SK-N-MC (cell line): ENCODE measurements around the gene GPR132.
A peak's percentile ranks its signal among the peaks of the same experiment; 100 is the strongest.

Source experiments
- DNase-seq: peaks from one replicate; pipeline ENCODE4 v3.0.0-alpha.2; 2011; ENCODE audit warnings: low read depth, low spot score
- H3K27ac ChIP-seq: fragments of 200-600 bp; sonication (generic); 2 replicates; pipeline ENCODE4 v1.5.1; 2016; ENCODE audit warnings: mixed run types
- H3K36me3 ChIP-seq: fragments of 200-600 bp; sonication (generic); 2 replicates; pipeline ENCODE4 v1.6.1; 2017; ENCODE audit warnings: antibody characterized with exemption, low read length, mixed read lengths; ENCODE audit not compliant: insufficient read depth
- H3K4me3 ChIP-seq: fragments of 200-600 bp; sonication (generic); 2 replicates; pipeline ENCODE4 v1.5.1; 2016
- H3K9ac ChIP-seq: fragments of 200-600 bp; sonication (generic); 2 replicates; pipeline ENCODE4 v1.8.0; 2017; ENCODE audit warnings: mixed run types, mixed read lengths; ENCODE audit not compliant: insufficient read length
- H3K9me3 ChIP-seq: fragments of 200-600 bp; sonication (generic); 2 replicates; pipeline ENCODE4 v1.6.1; 2017; ENCODE audit warnings: low read depth, mild to moderate bottlenecking, antibody characterized with exemption, low read length, moderate library complexity, mixed read lengths
- EZH2 ChIP-seq: fragments of 200-600 bp; sonication (generic); IDR thresholded peaks from one replicate; pipeline ENCODE4 v1.6.1; 2017; ENCODE audit warnings: antibody characterized with exemption
- FOXP2 ChIP-seq: optimal IDR thresholded peaks from 2 replicates; pipeline ENCODE3; 2011; ENCODE audit warnings: mild to moderate bottlenecking, moderate library complexity; ENCODE audit not compliant: insufficient read depth; ENCODE audit errors: extremely low read length, control extremely low read depth
- POLR2AphosphoS5 ChIP-seq: IDR thresholded peaks from 2 replicates; pipeline ENCODE4 v1.6.1; 2012; ENCODE audit warnings: mild to moderate bottlenecking, low read depth, low read length, borderline replicate concordance

The GPR132 gene

GRCh38 chr14:105015905-105016304 lies 49.3 kb downstream of the GPR132 start:
- H3K4me3 ChIP-seq, result no peak overlapping the region
- H3K27ac ChIP-seq, result no peak overlapping the region
- TF ChIP-seq POLR2AphosphoS5 (no peak), EZH2 (no peak), FOXP2 (no peak)
- no peaks in the 10 kb centered on the region for H3K9me3 ChIP-seq
- DNase-seq, result no peak
- peaks cover 46% of the 10 kb centered on the region for H3K36me3 ChIP-seq
- no peak overlapping the region for H3K9ac ChIP-seq

- H3K4me3 ChIP-seq, result no peak overlapping the region
- peaks cover 53% of the 10 kb centered on the region for H3K36me3 ChIP-seq
- TF ChIP-seq POLR2AphosphoS5 (no peak), EZH2 (no peak), FOXP2 (no peak)
- no peak for DNase-seq
- H3K27ac ChIP-seq, result no peak overlapping the region
- H3K9ac ChIP-seq, result peak overlapping the region; percentile 5
- no peaks in the 10 kb centered on the region for H3K9me3 ChIP-seq
These were observed 50.0 kb downstream of the GPR132 start for GRCh38 chr14:105015242-105015641.

- Histone ChIP-seq H3K4me3 (no peak overlapping the region), H3K9ac (peak overlapping the region; percentile 26), H3K36me3 (peaks cover 55% of the 10 kb centered on the region), H3K9me3 (no peaks in the 10 kb centered on the region), H3K27ac (peak overlapping the region; percentile 42; the same call in 1 of the 2 replicates)
- no peak for TF ChIP-seq FOXP2
- no peak for TF ChIP-seq POLR2AphosphoS5
- no peak for TF ChIP-seq EZH2
- DNase-seq, result no peak
These were observed 50.6 kb downstream of the GPR132 start for GRCh38 chr14:105014631-105015030.

GRCh38 chr14:105014032-105014431 lies 51.2 kb downstream of the GPR132 start:
- DNase-seq, result no peak
- Histone ChIP-seq H3K4me3 (no peak overlapping the region), H3K36me3 (peaks cover 55% of the 10 kb centered on the region), H3K9me3 (no peaks in the 10 kb centered on the region), H3K9ac (peak overlapping the region; percentile 26), H3K27ac (no peak overlapping the region)
- TF ChIP-seq FOXP2 (no peak), EZH2 (no peak), POLR2AphosphoS5 (no peak)

- no peak for TF ChIP-seq FOXP2
- no peak for TF ChIP-seq POLR2AphosphoS5
- no peak for TF ChIP-seq EZH2
- H3K36me3 ChIP-seq, result peaks cover 53% of the 10 kb centered on the region
- no peak overlapping the region for H3K4me3 ChIP-seq
- H3K27ac ChIP-seq, result no peak overlapping the region
- H3K9me3 ChIP-seq, result no peaks in the 10 kb centered on the region
- DNase-seq, result no peak
- no peak overlapping the region for H3K9ac ChIP-seq
These were observed 52.0 kb downstream of the GPR132 start for GRCh38 chr14:105013150-105013785.

GRCh38 chr14:105012171-105012985 lies 52.9 kb downstream of the GPR132 start:
- Histone ChIP-seq H3K9ac (no peak overlapping the region), H3K27ac (no peak overlapping the region), H3K4me3 (no peak overlapping the region), H3K9me3 (no peaks in the 10 kb centered on the region), H3K36me3 (peaks cover 50% of the 10 kb centered on the region)
- TF ChIP-seq POLR2AphosphoS5 (no peak), EZH2 (no peak), FOXP2 (no peak)
- no peak for DNase-seq

GRCh38 chr14:105011312-105011990 lies 53.8 kb downstream of the GPR132 start:
- H3K36me3 ChIP-seq, result peaks cover 45% of the 10 kb centered on the region
- H3K4me3 ChIP-seq, result no peak overlapping the region
- no peak overlapping the region for H3K9ac ChIP-seq
- TF ChIP-seq FOXP2, result no peak
- H3K27ac ChIP-seq, result no peak overlapping the region
- H3K9me3 ChIP-seq, result no peaks in the 10 kb centered on the region
- DNase-seq, result no peak

GRCh38 chr14:105010891-105011291 lies 54.3 kb downstream of the GPR132 start:
- H3K9ac ChIP-seq, result no peak overlapping the region
- TF ChIP-seq EZH2 (no peak), POLR2AphosphoS5 (no peak), FOXP2 (no peak)
- H3K27ac ChIP-seq, result no peak overlapping the region
- H3K4me3 ChIP-seq, result no peak overlapping the region
- no peaks in the 10 kb centered on the region for H3K9me3 ChIP-seq
- no peak for DNase-seq
- H3K36me3 ChIP-seq, result peaks cover 44% of the 10 kb centered on the region
